HepG2 (cell line): ENCODE data around the gene LMCD1. TPM values are rescaled to one million over a fixed set of nuclear protein-coding genes. Genes with fewer than 3 reads are reported as not detected.

ENCODE experiments used
- HMG20A ChIP-seq: IDR thresholded peaks from 2 replicates; pipeline ENCODE4 v1.6.1; 2016; ENCODE audit warnings: borderline replicate concordance
- HNF1B ChIP-seq: sonication (generic); formaldehyde crosslinking; IDR thresholded peaks from 2 replicates; pipeline ENCODE4 v1.5.1; 2020; ENCODE audit warnings: mild to moderate bottlenecking, moderate library complexity, missing genetic modification reagents
- IKZF5 ChIP-seq: IDR thresholded peaks from 2 replicates; pipeline ENCODE4 v1.6.1; 2018; ENCODE audit warnings: missing genetic modification reagents, mild to moderate bottlenecking, missing compliant biosample characterization
- KDM6A ChIP-seq: IDR thresholded peaks from 2 replicates; pipeline ENCODE4 v1.6.1; 2016; ENCODE audit warnings: low read depth
- KIAA2018 ChIP-seq: sonication (generic); formaldehyde crosslinking; IDR thresholded peaks from 2 replicates; pipeline ENCODE4 v1.5.0; 2020; ENCODE audit warnings: mild to moderate bottlenecking, missing genetic modification reagents, borderline replicate concordance
- MIER3 ChIP-seq: IDR thresholded peaks from 2 replicates; pipeline ENCODE4 v1.6.1; 2016; ENCODE audit warnings: missing compliant biosample characterization, borderline replicate concordance
- MIXL1 ChIP-seq: IDR thresholded peaks from 2 replicates; pipeline ENCODE4 v1.6.1; 2016
- PPARG ChIP-seq: conservative IDR thresholded peaks from 2 replicates; pipeline ENCODE4 v1.6.1; 2016; ENCODE audit warnings: missing biosample characterization, missing genetic modification reagents
- SNAPC2 ChIP-seq: sonication (generic); formaldehyde crosslinking; IDR thresholded peaks from 2 replicates; pipeline ENCODE4 v1.8.1; 2022; ENCODE audit warnings: mild to moderate bottlenecking, missing genetic modification reagents
- TOPORS ChIP-seq: sonication (generic); formaldehyde crosslinking; IDR thresholded peaks from 2 replicates; pipeline ENCODE4 v1.8.0; 2023; ENCODE audit warnings: mild to moderate bottlenecking, missing genetic modification reagents
- XRCC5 ChIP-seq: fragments of 200-400 bp; formaldehyde crosslinking; optimal IDR thresholded peaks from 2 replicates; pipeline ENCODE3; 2017; ENCODE audit warnings: mild to moderate bottlenecking, low read length
- ZBTB42 ChIP-seq: sonication (generic); formaldehyde crosslinking; IDR thresholded peaks from 2 replicates; pipeline ENCODE4 v1.5.0; 2020; ENCODE audit warnings: mild to moderate bottlenecking, missing genetic modification reagents
- ZNF317 ChIP-seq: sonication (generic); formaldehyde crosslinking; IDR thresholded peaks from 2 replicates; pipeline ENCODE4 v1.5.0; 2020; ENCODE audit warnings: mild to moderate bottlenecking, missing genetic modification reagents
- ZNF512 ChIP-seq: sonication (generic); formaldehyde crosslinking; IDR thresholded peaks from 2 replicates; pipeline ENCODE4 v1.4.0; 2020; ENCODE audit warnings: mild to moderate bottlenecking, missing genetic modification reagents
- ZNF766 ChIP-seq: sonication (generic); formaldehyde crosslinking; IDR thresholded peaks from 2 replicates; pipeline ENCODE4 v1.5.0; 2020; ENCODE audit warnings: missing genetic modification reagents, borderline replicate concordance
- ZNF878 ChIP-seq: sonication (generic); formaldehyde crosslinking; IDR thresholded peaks from 2 replicates; pipeline ENCODE4 v1.8.1; 2023; ENCODE audit warnings: mild to moderate bottlenecking, missing genetic modification reagents, moderate library complexity
- ZSCAN30 ChIP-seq: sonication (generic); formaldehyde crosslinking; IDR thresholded peaks from 2 replicates; pipeline ENCODE4 v1.5.0; 2020; ENCODE audit warnings: mild to moderate bottlenecking, missing genetic modification reagents
- polyA plus RNA-seq, 8 experiments: library from polyadenylated mRNA; depleted of rRNA in 3 of 8; stranded (reverse) in 7 of 8; unstranded in 1 of 8; fragments of >200 nt; fragmentation: Illumina TruSeq in 4 of 8; extraction: Trizol in 4 of 8; gene quantifications; 2 replicates each; pipeline versions ENCODE4 v1.2.1 to v1.2.3, GENCODE V29; 2011 to 2016; ENCODE audit warnings: low read depth in 4 of 8, missing spikeins in 1 of 8, mixed read lengths in 1 of 8; ENCODE audit not compliant: insufficient read depth in 1 of 8
- total RNA-seq, 5 experiments: library from RNA; depleted of rRNA; stranded (reverse); fragments of >200 nt; fragmentation: Illumina TruSeq; extraction: Trizol; gene quantifications; 2 replicates each; pipeline ENCODE4 v1.2.3, GENCODE V29; 2016; ENCODE audit warnings: low read depth in 1 of 5

Gene LMCD1
- total and polyA plus RNA-seq, 2 of the 13 experiments (the other 11 are each of a cell fraction or from before 2014, with no cell fraction given) = 6.2 to 7.1 TPM

- peak; percentile 38; the same call in 1 of the 2 replicates for TF ChIP-seq PPARG (CRISPR knock-in tag)
- peak; percentile 76; the same call in 1 of the 2 replicates for TF ChIP-seq MIXL1
- no peak for TF ChIP-seq ZBTB42 (CRISPR knock-in tag)
- no peak for TF ChIP-seq KDM6A (CRISPR knock-in tag)
- peak; percentile 82; the same call in 1 of the 2 replicates for TF ChIP-seq KIAA2018 (CRISPR knock-in tag)
- peak; percentile 88 for TF ChIP-seq TOPORS
- peak; percentile 24 for TF ChIP-seq XRCC5
- TF ChIP-seq IKZF5 (CRISPR knock-in tag) = peak; percentile 75; the same call in 1 of the 2 replicates
- peak; percentile 90 for TF ChIP-seq ZNF317 (CRISPR knock-in tag)
- peak; percentile 89; the same call in 1 of the 2 replicates for TF ChIP-seq HNF1B (CRISPR knock-in tag)
- no peak for TF ChIP-seq ZSCAN30 (CRISPR knock-in tag)
- peak; percentile 90 for TF ChIP-seq ZNF878
- TF ChIP-seq ZNF766 (CRISPR knock-in tag) = peak; percentile 96
- TF ChIP-seq ZNF512 (CRISPR knock-in tag) = 0 out of 2 replicates have a peak, but pooled peaks have one; percentile 55
- TF ChIP-seq SNAPC2 (CRISPR knock-in tag) = peak; percentile 98
- TF ChIP-seq MIER3 (CRISPR knock-in tag) = no peak
- TF ChIP-seq HMG20A (CRISPR knock-in tag) = no peak; the same call in 1 of the 2 replicates
These were observed at the start of gene LMCD1 (continued) for GRCh38 chr3:8501371-8502131.
